ENCODE data around the gene CCNG2.

DNA sequence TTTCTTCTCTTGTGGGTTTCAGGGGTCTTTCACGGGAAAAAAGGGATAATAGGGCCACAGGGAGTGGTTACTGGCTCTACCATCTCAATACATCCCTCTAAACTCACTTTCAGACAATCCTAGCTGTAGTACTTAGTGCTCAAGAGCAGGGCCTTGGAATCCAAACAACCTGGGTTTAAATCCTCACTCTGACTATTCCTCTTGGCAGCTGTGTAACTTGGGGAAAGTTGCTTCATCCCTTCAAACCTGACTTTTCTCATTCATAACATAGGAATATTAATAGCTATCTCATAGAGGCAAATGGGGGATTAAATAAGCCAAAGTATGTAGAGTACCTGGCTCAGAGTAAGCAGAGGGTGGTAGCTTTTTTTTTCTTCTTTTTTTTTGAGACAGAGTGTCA is 32.4 kb downstream of the CCNG2 start:
- TF ChIP-seq CTCF (conservative IDR thresholded peaks at IDR 0.05) (no peak), EZH2 (IDR thresholded peaks at IDR 0.05; ENCODE audit: low read depth) (no peak)

Data from PC-9 (cell line).